SH-SY5Y (cell line): ENCODE results near the gene DPH7.

ENCODE experiments used
- GATA2 ChIP-seq: IDR thresholded peaks from 2 replicates; pipeline ENCODE4 v1.6.1; 2011; ENCODE audit warnings: mild to moderate bottlenecking, low read depth, low read length
- GATA3 ChIP-seq: IDR thresholded peaks from 2 replicates; pipeline ENCODE4 v1.6.1; 2011; ENCODE audit warnings: low read depth, mild to moderate bottlenecking, low read length, moderate library complexity

Gene DPH7

DNA sequence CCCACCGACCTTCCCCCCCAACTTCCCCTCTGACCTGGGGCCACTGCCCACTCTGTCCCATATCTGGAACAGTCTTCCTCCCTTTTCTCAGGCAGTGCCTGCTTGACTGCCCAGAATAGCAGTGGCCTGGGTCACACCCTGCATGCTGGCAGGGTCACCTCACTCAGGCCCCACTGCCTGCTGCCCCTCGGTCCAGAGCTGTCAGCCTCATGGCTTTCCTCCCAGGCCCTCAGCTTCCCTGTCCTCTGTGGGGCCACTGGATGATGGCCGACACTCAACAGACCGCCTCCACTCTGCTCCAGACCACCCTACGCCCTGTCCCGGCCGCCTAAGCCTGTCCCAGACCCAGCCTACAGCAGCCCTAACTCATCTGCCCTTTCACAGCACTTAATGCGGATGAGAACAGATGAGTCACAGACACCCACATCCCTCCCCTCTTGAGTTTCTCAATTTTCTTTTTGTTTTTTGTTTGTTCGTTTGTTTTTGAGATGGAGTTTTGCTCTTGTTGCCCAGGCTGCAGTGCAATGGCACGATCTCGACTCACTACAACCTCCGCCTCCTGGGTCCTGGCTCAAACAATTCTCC lies 34.5 kb downstream of the DPH7 start:
- TF ChIP-seq GATA2 (no peak), GATA3 (no peak)

DNA sequence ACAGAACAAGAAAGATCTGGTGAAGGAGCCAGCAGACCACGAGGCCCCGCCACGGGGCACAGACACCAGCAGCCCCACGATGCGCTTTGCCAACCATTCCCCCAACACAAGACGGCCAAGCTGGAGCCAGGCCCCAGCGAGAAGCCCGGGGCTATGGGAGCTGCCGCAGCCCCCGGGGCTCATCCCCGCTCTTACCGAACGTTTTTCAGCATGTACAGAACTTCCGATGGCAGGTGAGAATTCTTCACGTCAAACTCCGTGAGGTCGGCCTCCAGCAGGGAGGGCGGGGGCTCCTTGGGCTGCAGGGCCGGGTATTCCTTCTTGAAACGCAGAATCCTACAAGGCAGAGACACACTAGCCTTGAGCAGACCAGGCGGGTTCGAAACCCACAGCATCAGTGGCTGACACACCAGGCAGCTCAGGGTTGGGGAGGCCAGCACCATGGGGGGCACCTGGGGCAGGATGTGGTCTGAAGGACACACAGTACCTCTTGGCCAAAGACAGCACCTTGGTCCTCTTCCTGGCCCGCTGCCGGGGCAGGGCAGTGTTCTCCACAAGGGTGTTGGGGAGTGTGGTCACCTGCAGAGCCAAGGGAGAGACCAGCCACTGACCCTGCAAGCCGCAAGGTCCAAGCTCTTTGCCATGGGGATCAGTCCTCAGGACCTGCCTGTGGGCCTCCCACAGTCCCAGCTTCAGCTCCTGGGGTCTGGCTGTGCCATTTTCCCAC lies 35.3 kb downstream of the DPH7 start:
- TF ChIP-seq GATA3 (no peak), GATA2 (no peak)

DNA sequence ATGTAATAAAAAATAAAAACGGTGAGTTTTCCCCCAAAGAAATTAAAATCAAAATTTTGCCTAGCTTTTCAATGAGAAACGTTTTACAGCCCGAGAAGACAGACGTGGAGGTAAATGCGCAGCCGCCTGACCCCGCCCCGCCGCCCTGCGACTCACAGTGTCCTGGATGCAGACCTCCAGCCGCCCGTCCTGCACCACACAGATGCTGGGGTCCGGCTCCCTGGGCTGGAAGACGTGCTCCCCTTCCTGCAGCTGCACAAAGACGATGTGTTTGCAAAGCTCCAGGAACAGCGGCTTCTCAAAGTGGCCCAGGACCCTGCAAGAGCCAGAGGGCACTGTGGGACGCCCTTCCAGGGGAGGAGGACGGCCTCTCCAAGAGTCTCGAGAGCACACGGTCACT lies 36.2 kb downstream of the DPH7 start:
- TF ChIP-seq GATA2 (no peak), GATA3 (no peak)

DNA sequence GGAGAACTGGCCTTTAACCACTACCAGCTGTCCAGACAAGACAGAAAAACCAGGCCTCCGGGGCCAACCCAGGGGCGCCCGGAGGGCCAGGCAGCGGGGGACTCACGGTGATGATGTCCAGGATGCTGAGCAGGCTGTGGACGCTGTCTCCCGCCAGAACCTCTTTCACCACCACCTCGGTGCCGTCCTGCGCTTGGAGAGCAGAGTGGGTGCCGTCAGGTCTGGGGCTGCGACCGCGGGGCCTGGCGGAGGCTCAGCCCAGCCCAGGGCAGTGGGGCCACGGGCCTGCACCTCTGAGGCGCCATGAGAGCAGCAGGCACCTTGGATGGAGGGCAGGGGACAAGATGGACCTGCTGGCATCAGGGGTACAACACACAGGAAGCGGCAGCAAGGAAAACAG lies 38.2 kb downstream of the DPH7 start:
- no peak for TF ChIP-seq GATA2
- TF ChIP-seq GATA3 = no peak

DNA sequence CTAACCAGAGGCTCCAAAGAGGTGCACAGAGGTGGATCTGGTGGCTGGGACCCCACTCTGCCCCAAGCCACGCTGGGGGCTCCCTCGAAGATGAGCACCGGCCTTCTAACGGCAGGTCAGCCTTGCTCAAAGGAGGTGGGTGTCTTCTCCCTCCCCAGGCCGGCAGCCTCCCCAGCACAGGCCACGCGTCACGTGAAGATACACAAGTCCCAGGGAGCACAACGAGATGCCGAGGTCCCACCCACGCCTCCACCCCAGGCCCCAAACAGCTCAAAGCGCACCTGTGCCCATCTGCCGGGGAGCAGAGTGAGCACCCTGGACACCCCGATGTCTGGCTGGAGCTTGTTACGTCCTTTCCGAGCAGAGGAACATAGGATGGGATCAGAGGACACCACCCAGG lies 40.7 kb downstream of the DPH7 start:
- TF ChIP-seq GATA3 = no peak

DNA sequence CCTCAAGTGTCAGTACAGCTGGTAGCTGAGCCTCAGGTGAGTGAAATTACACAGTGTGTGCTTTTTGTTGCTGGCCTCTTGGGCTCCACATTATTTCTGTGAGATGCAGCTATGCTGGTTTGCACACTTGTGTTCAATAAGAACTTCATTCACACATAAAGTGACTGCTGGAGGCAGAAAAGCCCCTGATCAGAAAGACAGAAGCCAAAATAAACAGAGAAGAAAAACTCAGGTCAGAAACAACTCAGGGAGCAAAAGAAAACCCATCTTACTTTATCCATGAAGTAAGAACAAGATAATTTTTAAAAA lies 43.7 kb downstream of the DPH7 start:
- no peak for TF ChIP-seq GATA2
- no peak for TF ChIP-seq GATA3

DNA sequence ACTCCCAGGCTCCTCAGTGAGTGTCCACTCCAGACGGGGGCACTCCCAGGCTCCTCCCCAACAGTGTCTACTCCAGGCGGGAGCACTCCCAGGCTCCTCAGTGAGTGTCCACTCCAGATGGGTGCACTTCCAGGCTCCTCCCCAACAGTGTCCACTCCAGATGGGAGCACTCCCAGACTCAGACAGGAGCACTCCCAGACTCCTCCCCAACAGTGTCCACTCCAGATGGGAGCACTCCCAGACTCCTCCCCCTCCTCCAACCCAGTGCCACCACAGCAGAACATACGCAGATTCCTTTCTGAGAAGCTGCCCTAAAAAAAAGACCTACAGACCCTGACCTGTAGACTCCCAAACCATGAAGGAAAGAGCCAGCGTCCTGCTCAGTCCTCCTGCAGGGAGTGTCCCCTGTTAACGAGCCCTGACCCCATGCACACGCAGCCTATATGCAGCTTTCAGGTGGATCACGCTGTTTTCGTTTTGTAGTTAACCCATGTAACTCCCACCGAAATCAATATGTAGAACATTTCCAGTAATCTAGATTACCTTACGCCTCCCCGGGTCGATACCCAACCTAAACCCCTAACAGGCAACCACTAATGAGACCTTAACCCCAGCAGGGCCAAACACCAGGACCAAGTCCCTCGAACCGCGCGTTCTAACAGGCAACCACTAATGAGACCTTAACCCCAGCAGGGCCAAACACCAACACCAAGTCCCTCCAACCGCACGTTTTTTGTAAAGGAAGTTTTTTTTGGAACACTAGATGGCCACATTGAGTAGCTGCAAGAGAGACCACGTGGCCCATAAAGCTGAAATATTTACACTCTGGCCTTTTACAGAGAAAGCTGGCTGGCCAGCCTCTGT lies 44.2 kb downstream of the DPH7 start:
- TF ChIP-seq GATA3 = no peak
- TF ChIP-seq GATA2 = no peak

DNA sequence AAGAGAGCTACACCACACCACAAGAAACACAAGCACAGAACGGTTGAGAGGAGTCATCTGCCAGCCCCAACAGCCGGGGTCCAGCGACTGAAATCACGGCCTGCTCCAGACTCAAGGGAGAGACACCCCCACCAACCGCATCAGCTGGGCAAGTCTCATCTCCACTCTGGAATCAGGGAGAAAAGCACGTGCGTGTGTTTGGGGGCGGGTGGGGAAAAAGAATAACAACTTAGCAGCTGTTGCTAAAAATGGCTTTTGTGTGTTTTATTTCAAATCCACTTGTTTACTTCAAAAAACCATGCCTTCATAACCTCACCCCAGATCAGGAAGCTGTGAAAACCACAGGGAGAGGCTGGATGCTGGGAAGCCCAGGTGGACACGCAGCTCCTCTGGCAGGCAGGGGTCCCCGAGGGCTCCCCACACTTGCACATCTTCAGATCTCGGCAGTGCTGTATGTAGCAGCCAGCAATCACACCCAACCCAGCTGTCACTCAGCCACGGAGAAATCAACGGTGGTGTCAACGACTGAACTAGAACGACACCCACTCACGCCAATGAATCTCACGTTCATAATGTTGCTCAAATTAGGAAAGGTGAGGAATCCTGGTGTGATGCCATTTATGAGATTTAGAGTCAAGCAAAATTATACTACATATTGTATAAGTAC lies 47.5 kb downstream of the DPH7 start:
- TF ChIP-seq GATA2 = no peak
- TF ChIP-seq GATA3 = no peak

DNA sequence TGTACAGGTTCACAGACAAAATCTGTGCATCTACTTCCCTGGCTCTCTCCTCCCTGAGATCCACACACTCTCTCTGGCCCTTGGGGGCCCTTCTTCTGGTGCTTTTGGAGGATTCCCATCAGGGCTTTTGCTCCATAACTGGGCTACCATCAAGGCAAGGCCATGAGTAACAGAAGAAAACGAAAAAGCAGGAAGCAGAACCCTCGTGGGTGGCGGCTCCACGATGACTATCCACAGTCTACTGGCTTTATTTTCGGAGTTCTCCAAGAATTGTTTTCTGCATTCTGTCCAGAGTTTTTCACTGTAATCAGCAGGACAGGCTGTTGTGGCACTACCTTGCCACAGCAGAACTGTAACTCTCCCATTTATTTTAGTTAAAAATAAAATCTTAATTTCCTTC lies 48.4 kb downstream of the DPH7 start:
- no peak for TF ChIP-seq GATA3
- TF ChIP-seq GATA2 = no peak

DNA sequence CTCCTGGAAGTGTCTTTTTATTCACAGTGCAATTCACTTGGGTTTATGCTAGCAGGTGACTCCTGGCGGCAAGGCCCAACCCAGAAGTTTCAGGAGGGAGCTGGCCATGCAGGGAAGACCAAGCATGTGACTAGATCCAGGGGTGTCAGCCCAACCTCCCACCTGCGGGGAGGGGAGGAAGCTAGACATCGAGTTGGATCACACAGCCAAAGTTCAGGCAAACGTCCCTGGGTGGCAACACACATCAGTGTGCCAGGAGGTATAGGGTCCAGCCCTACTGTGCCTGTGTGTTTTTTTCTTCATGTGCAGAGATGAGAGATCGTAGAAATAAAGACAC lies 53.8 kb downstream of the DPH7 start:
- TF ChIP-seq GATA3 (no peak), GATA2 (no peak)

DNA sequence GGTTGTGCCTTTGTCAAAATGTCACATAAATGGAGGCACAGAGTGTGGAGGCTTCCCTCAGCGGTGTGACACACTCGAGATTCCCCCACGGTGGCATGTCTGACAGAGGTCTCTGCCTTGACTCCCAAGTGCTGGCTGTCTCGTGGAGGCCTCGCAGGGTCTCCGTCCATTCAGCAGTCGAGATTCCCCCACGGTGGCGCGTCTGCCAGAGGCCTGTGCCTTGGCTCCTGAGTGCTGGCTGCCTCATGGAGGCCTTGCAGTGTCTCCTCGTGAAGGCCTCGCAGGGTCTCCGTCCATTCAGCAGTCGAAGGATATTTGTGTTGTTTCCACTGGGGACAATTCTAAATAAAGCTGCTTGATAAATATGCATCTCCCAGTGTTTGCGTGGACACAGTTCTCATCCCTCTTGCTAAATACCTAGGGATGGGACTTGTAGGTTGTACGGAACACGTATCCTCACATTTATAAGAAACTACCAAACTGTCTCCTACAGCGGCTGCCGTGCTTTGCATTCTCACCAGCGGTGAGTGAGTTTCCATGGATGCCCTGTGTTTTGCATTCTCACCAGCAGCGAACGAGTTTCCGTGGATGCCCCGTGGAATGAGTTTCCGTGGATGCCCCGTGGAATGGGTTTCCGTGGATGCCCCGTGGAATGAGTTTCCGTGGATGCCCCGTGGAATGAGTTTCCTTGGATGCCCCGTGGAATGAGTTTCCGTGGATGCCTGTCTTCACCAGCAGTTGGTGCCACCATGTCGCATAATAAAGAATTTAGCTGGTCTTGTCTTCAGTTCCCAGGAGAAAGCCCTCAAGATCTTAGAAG lies 54.4 kb downstream of the DPH7 start:
- no peak for TF ChIP-seq GATA3

DNA sequence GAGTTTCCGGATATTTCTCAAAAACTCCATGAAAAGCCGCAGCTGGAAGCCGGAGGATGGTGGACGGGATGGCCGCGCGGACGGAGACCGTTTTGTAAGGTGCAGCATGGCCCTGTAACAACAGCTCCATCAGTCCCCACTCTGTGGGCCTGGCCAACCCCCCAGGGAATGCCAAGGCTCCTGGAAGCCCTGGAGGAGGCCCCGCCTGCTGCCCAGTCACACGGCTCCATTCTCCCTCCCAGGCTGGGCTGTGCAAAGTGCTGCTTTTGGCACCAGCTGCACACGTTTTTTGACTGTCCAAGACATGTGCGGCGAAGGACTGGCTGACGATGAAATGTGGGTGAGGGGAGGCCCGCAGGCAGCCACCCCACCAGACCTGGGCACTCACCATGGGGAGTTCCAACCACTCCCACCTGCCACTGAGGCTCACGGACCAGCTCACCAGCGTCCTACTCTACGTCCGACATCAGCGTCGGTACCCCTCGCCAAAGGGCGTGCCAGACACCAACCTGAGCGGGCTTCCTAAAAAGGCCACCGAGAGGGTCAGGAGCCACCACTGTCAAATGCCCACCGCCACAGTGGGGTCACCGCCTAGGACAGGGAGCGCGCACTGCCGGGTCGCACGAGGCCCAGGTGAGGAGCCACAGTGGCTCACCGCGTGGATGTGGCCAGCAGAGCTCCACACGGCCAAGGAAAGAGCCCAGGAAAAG lies 55.8 kb downstream of the DPH7 start:
- TF ChIP-seq GATA3 (no peak), GATA2 (no peak)

DNA sequence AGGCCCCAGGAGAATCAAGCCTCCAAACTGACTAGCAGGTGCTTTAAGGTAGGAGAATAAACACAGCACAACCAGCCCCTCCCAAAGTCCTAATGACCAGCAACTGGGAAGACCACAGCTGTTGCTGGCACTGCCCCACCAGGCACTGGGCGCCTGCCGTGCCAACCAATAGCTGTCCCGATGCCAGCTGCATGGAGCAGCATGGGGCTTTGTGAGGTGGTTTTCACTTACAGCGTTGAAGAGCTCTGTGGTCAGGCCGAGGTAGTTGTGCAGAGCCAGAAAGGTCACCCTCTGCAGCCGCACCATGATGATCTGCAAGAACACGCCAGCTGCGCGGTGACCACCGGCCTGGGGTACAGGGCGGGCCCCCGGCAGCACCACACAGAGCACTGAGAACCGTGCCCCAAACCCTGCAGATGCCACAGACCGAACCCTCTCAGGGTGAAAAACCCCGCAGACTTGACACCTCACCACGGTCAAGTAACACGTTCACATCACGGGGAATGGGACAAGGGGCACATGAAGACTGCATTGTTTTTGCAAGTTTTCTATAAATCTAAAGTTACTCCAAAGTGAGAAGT lies 57.2 kb downstream of the DPH7 start:
- TF ChIP-seq GATA3 = no peak
- no peak for TF ChIP-seq GATA2
